H1 (cell line): Measurements from ENCODE around the gene CREBBP. TPM values are rescaled to one million over a fixed set of nuclear protein-coding genes. Genes with fewer than 3 reads are reported as not detected.

Experiments
- CTCF ChIA-PET: fragments of 300-600 bp; sonication (Branson Sonifier 250); formaldehyde crosslinking; loops from one replicate; lab custom pipeline; 2021; ENCODE audit not compliant: partially characterized antibody; lab: Charles Lee
- POLR2A ChIA-PET: fragments of 300-600 bp; sonication (Branson Sonifier 250); formaldehyde crosslinking; loops from one replicate; lab custom pipeline; 2021; ENCODE audit warnings: inconsistent platforms; ENCODE audit not compliant: partially characterized antibody; lab: Charles Lee
- DNase-seq, 2 experiments: peaks; one replicate each; pipeline versions ENCODE4 v3.0.0 to v3.0.0-alpha.2; 2010 to 2022; ENCODE audit warnings: low spot score in 2 of 2, low read depth in 1 of 2, mixed read lengths in 1 of 2
- FAIRE-seq: peaks from 2 replicates; lab custom pipeline; 2011; peaks lifted over from hg19 to GRCh38; lab: Jason Lieb, UNC
- H2AFZ ChIP-seq: 2 replicates; pipeline ENCODE4 v1.8.1; 2012; ENCODE audit warnings: low read length, inconsistent platforms
- H2AK5ac ChIP-seq: 2 replicates; pipeline ENCODE4 v1.6.1; 2013; ENCODE audit warnings: low read depth, low read length
- H2BK120ac ChIP-seq: replicated peaks from 2 replicates; pipeline ENCODE3; 2013; ENCODE audit warnings: low read depth, low read length, inconsistent platforms
- H2BK12ac ChIP-seq: 2 replicates; pipeline ENCODE4 v1.6.1; 2013; ENCODE audit warnings: low read depth, low read length
- H2BK15ac ChIP-seq: 2 replicates; pipeline ENCODE4 v1.6.1; 2013; ENCODE audit warnings: low read length
- H2BK20ac ChIP-seq: 2 replicates; pipeline ENCODE4 v1.6.1; 2013; ENCODE audit warnings: low read length
- H2BK5ac ChIP-seq: 2 replicates; pipeline ENCODE4 v1.6.1; 2013; ENCODE audit warnings: low read depth, low read length
- H3K14ac ChIP-seq: 2 replicates; pipeline ENCODE4 v1.6.1; 2013; ENCODE audit warnings: inconsistent platforms; ENCODE audit not compliant: insufficient read length
- H3K18ac ChIP-seq: 2 replicates; pipeline ENCODE4 v1.6.1; 2013; ENCODE audit warnings: low read length; ENCODE audit errors: extremely low read depth
- H3K23ac ChIP-seq: 2 replicates; pipeline ENCODE4 v1.6.1; 2013; ENCODE audit warnings: inconsistent platforms; ENCODE audit not compliant: insufficient read length
- H3K23me2 ChIP-seq: 2 replicates; pipeline ENCODE4 v1.6.1; 2013; ENCODE audit warnings: low read depth, low read length
- H3K27ac ChIP-seq: 2 replicates; pipeline ENCODE4 v1.6.1; 2011; ENCODE audit warnings: low read depth, low read length, inconsistent platforms
- H3K27me3 ChIP-seq, 4 experiments: replicated peaks in 1 of 4; 1 replicate in 1 of 4; 2 replicates in 3 of 4; pipeline versions ENCODE4 v1.6.1 to v1.8.1; 2011 to 2013; ENCODE audit warnings: low read length in 3 of 4, mild to moderate bottlenecking in 3 of 4, inconsistent platforms in 2 of 4, mixed read lengths in 2 of 4, moderate library complexity in 1 of 4; ENCODE audit not compliant: control insufficient read depth in 3 of 4, insufficient read depth in 3 of 4; ENCODE audit errors: extremely low read depth in 1 of 4
- H3K36me3 ChIP-seq, 4 experiments: 2 replicates each; pipeline versions ENCODE4 v1.6.1 to v1.8.1; 2011 to 2013; ENCODE audit warnings: mild to moderate bottlenecking in 4 of 4, low read length in 3 of 4, moderate library complexity in 2 of 4, control low read depth in 1 of 4, inconsistent platforms in 1 of 4; ENCODE audit not compliant: insufficient read depth in 4 of 4, control insufficient read depth in 2 of 4
- H3K4ac ChIP-seq: replicated peaks from 2 replicates; pipeline ENCODE3; 2013; ENCODE audit warnings: low read length, low read depth, mixed read lengths, inconsistent platforms; ENCODE audit not compliant: insufficient read length
- H3K4me1 ChIP-seq, 4 experiments: replicated peaks in 1 of 4; 1 replicate in 1 of 4; 2 replicates in 3 of 4; pipeline versions ENCODE4 v1.6.1 to v1.8.1; 2011 to 2013; ENCODE audit warnings: low read length in 3 of 4, inconsistent platforms in 2 of 4, mixed read lengths in 1 of 4; ENCODE audit not compliant: insufficient read depth in 4 of 4, control insufficient read depth in 3 of 4
- H3K4me2 ChIP-seq, 2 experiments: 2 replicates each; pipeline versions ENCODE4 v1.6.1 to v1.8.1; 2011 to 2013; ENCODE audit warnings: low read depth in 2 of 2, low read length in 2 of 2, control low read depth in 1 of 2, inconsistent platforms in 1 of 2, mild to moderate bottlenecking in 1 of 2; ENCODE audit not compliant: insufficient read depth in 1 of 2
- H3K4me3 ChIP-seq, 4 experiments: fragments of 200-600, 300-600 bp in 1 of 4; sonication (generic), shearing (Covaris generic), sonication (Bioruptor Twin) in 1 of 4; 2 replicates each; pipeline versions ENCODE4 v1.5.1 to v1.8.1; 2011 to 2016; ENCODE audit warnings: low read length in 4 of 4, low read depth in 3 of 4, control low read depth in 2 of 4, inconsistent platforms in 2 of 4, mild to moderate bottlenecking in 2 of 4, mixed read lengths in 1 of 4, moderate library complexity in 1 of 4; ENCODE audit not compliant: insufficient read depth in 2 of 4; ENCODE audit errors: extremely low read depth in 1 of 4
- H3K56ac ChIP-seq: replicated peaks from 2 replicates; pipeline ENCODE3; 2013; ENCODE audit warnings: low read depth, mild to moderate bottlenecking, mixed read lengths, low read length, inconsistent platforms; ENCODE audit not compliant: insufficient read length
- H3K79me1 ChIP-seq: 2 replicates; pipeline ENCODE4 v1.6.1; 2013; ENCODE audit warnings: low read depth, low read length, control low read depth
- H3K79me2 ChIP-seq, 2 experiments: 2 replicates each; pipeline versions ENCODE4 v1.6.1 to v1.8.1; 2012 to 2013; ENCODE audit warnings: low read length in 2 of 2, mild to moderate bottlenecking in 2 of 2, inconsistent platforms in 1 of 2; ENCODE audit not compliant: insufficient read depth in 2 of 2, control insufficient read depth in 1 of 2
- H3K9ac ChIP-seq, 4 experiments: replicated peaks in 1 of 4; 1 replicate in 1 of 4; 2 replicates in 3 of 4; pipeline versions ENCODE4 v1.6.1 to v1.8.1; 2011 to 2013; ENCODE audit warnings: low read depth in 3 of 4, low read length in 3 of 4, control low read depth in 2 of 4, mild to moderate bottlenecking in 2 of 4, moderate library complexity in 2 of 4, inconsistent platforms in 1 of 4; ENCODE audit errors: extremely low read depth in 1 of 4
- H3K9me3 ChIP-seq, 2 experiments: 2 replicates each; pipeline versions ENCODE4 v1.6.1 to v1.8.1; 2012 to 2013; ENCODE audit warnings: mild to moderate bottlenecking in 2 of 2, moderate library complexity in 2 of 2, control low read depth in 1 of 2, inconsistent platforms in 1 of 2, low read depth in 1 of 2, low read length in 1 of 2, mixed read lengths in 1 of 2; ENCODE audit not compliant: insufficient read depth in 2 of 2
- H4K20me1 ChIP-seq, 2 experiments: replicated peaks in 1 of 2; 2 replicates each; pipeline versions ENCODE3 to v1.8.1; 2011 to 2013; ENCODE audit warnings: inconsistent platforms in 2 of 2, low read length in 2 of 2, mild to moderate bottlenecking in 1 of 2; ENCODE audit not compliant: insufficient read depth in 2 of 2, control insufficient read depth in 1 of 2
- H4K5ac ChIP-seq: 2 replicates; pipeline ENCODE4 v1.6.1; 2013; ENCODE audit warnings: low read length, low read depth, mixed read lengths, inconsistent platforms; ENCODE audit not compliant: insufficient read length
- H4K8ac ChIP-seq: 2 replicates; pipeline ENCODE4 v1.8.0; 2013; ENCODE audit warnings: mild to moderate bottlenecking, moderate library complexity, low read length, inconsistent platforms; ENCODE audit not compliant: insufficient read depth; ENCODE audit errors: extremely low read depth
- H4K91ac ChIP-seq: replicated peaks from 2 replicates; pipeline ENCODE3; 2013; ENCODE audit warnings: low read length, mixed read lengths, inconsistent platforms; ENCODE audit not compliant: insufficient read length
- WGBS, 2 experiments: shearing (Covaris generic) in 1 of 2; methylation state at CpG; one replicate each; pipeline versions ENCODE4 v1.1.6 to v1.1.7; 2013 to 2015; ENCODE audit warnings: low lambda C conversion rate in 2 of 2, mixed read lengths in 2 of 2, inconsistent platforms in 1 of 2, low coverage in 1 of 2, missing lambda C conversion rate in 1 of 2; ENCODE audit not compliant: insufficient replicate concordance in 2 of 2, insufficient coverage in 1 of 2, insufficient read length in 1 of 2; ENCODE audit errors: extremely low coverage in 1 of 2, missing lambda C conversion rate in 1 of 2; 5-methylcytosine and 5-hydroxymethylcytosine counted together
- polyA plus RNA-seq, 7 experiments: library from polyadenylated mRNA; depleted of rRNA in 3 of 7; stranded (reverse) in 5 of 7; unstranded in 2 of 7; fragments of >200 nt in 5 of 7; fragments of 200-250 nt in 2 of 7; gene quantifications; 1 replicate in 5 of 7; 2 replicates in 1 of 7; 4 replicates in 1 of 7; pipeline versions ENCODE4 v1.2.1 to v1.2.3, GENCODE V29; 2011 to 2013; ENCODE audit warnings: missing spikeins in 2 of 7, mixed read lengths in 2 of 7
- total RNA-seq: library from RNA; stranded (reverse); fragmentation: NEBNext Ultra II Directional; extraction: Animal tissue kit (Norgen Biotek cat#: 25700); gene quantifications from 2 replicates; pipeline ENCODE4 v1.2.1, GENCODE V29; 2021

CREBBP gene
- total and polyA plus RNA-seq, 2 of the 8 experiments (the other 6 are each of a cell fraction or from before 2014, with no cell fraction given), result 10.0 to 60.1 TPM

DNA sequence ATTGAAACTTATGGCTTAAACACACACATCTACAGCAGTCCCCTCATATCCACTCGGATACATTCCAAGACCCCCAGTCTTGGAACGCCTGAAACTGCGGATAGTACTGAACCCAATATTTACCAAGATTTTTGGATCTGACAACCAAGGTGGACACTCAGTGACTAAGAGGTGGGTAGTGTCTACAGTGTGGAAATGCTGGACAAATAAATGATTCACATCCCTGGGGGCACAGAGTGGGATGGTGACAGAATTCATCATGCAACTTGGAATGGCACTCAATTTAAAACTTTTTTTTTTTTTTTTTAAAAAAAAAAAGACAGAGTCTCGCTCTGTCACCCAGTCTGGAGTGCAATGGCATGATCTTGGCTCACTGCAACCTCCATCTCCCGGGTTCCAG, 109.0 kb downstream of the CREBBP start:
- POLR2A ChIA-PET, result no interaction called here
- Histone ChIP-seq H2BK5ac (no peak overlapping the region), H2AFZ (no peak overlapping the region), H2BK120ac (no peak overlapping the region), H2BK15ac (no peak overlapping the region), H4K8ac (no peak overlapping the region), H3K9me3 (no peaks in the 10 kb centered on the region), H3K27me3 (no peaks in the 10 kb centered on the region), H4K5ac (no peak overlapping the region), H4K20me1 (peaks cover 2 to 6% of the 10 kb centered on the region in 2 experiments), H2BK12ac (no peak overlapping the region), H3K4me3 (no peak overlapping the region), H3K18ac (no peak overlapping the region), H3K27ac (no peak overlapping the region), H3K4me1 (no peaks in the 10 kb centered on the region), H3K23me2 (no peaks in the 10 kb centered on the region), H3K36me3 (peaks cover 20 to 72% (median 41%) of the 10 kb centered on the region in 4 experiments; a peak in 7 of 8 replicates), H3K79me1 (peaks cover 2% of the 10 kb centered on the region; the same call in 1 of the 2 replicates), H3K79me2 (no peaks in the 10 kb centered on the region), H4K91ac (no peak overlapping the region), H3K9ac (no peak overlapping the region), H2AK5ac (no peak overlapping the region), H3K4me2 (no peak overlapping the region), H2BK20ac (no peak overlapping the region), H3K56ac (no peak overlapping the region), H3K14ac (no peak overlapping the region), H3K23ac (no peak overlapping the region), H3K4ac (no peak overlapping the region)
- DNase-seq (no peak), FAIRE-seq (no peak)
- 94% methylated on average over 5 of the region's 5 CpGs; no CpG with 5 or more reads in 1 of the 2 experiments for whole genome bisulfite sequencing, 2 experiments
- CTCF ChIA-PET, result no interaction called here
